Measurements from ENCODE around the gene SPRED2.

SPRED2 gene

GRCh38 chr2:65437392-65438135, 5.2 kb upstream of the SPRED2 start:
- Histone ChIP-seq H3K36me3 (ENCODE audit: control insufficient read depth, insufficient read depth, low read length) (no peaks in the 10 kb centered on the region), H3K9ac (no peak overlapping the region), H3K27ac (peak overlapping the region; percentile 93), H2AFZ (peak overlapping the region; percentile 93), H3K4me3 (ENCODE audit: low read depth, low read length) (no peak overlapping the region), H3K79me2 (peaks cover 5% of the 10 kb centered on the region), H3K27me3 (ENCODE audit: control insufficient read depth, insufficient read depth, low read length) (no peaks in the 10 kb centered on the region), H3K4me2 (ENCODE audit: low read length) (no peak overlapping the region), H3K4me1 (peaks cover 2% of the 10 kb centered on the region), H3K9me3 (ENCODE audit: control insufficient read depth, low read length) (no peaks in the 10 kb centered on the region)
- no peak for TF ChIP-seq CTCF (IDR thresholded peaks at IDR 0.05)

- peak overlapping the region; percentile 93 for H2AFZ ChIP-seq
- peaks cover 5% of the 10 kb centered on the region for H3K79me2 ChIP-seq
- H3K4me1 ChIP-seq = peaks cover 2% of the 10 kb centered on the region
- H3K9me3 ChIP-seq (ENCODE audit: control insufficient read depth, low read length) = no peaks in the 10 kb centered on the region
- no peak for TF ChIP-seq CTCF (IDR thresholded peaks at IDR 0.05)
- no peaks in the 10 kb centered on the region for H3K27me3 ChIP-seq (ENCODE audit: control insufficient read depth, insufficient read depth, low read length)
- H3K36me3 ChIP-seq (ENCODE audit: control insufficient read depth, insufficient read depth, low read length) = no peaks in the 10 kb centered on the region
- H3K4me2 ChIP-seq (ENCODE audit: low read length) = peak overlapping the region; percentile 97
- no peak overlapping the region for H3K9ac ChIP-seq
- H3K27ac ChIP-seq = peak overlapping the region; percentile 93
- peak overlapping the region; percentile 81 for H3K4me3 ChIP-seq (ENCODE audit: low read depth, low read length)
These were observed 4.4 kb upstream of the SPRED2 start for GRCh38 chr2:65436824-65437221.

- H3K79me2 ChIP-seq = peaks cover 5% of the 10 kb centered on the region
- H3K4me2 ChIP-seq (ENCODE audit: low read length) = peak overlapping the region; percentile 97
- peak overlapping the region; percentile 81 for H3K4me3 ChIP-seq (ENCODE audit: low read depth, low read length)
- peak overlapping the region; percentile 93 for H2AFZ ChIP-seq
- H3K27me3 ChIP-seq (ENCODE audit: control insufficient read depth, insufficient read depth, low read length) = no peaks in the 10 kb centered on the region
- H3K9me3 ChIP-seq (ENCODE audit: control insufficient read depth, low read length) = no peaks in the 10 kb centered on the region
- no peak for TF ChIP-seq CTCF (IDR thresholded peaks at IDR 0.05)
- H3K36me3 ChIP-seq (ENCODE audit: control insufficient read depth, insufficient read depth, low read length) = no peaks in the 10 kb centered on the region
- H3K4me1 ChIP-seq = peaks cover 2% of the 10 kb centered on the region
- H3K9ac ChIP-seq = peak overlapping the region; percentile 37
- peak overlapping the region; percentile 93 for H3K27ac ChIP-seq
These were observed 3.9 kb upstream of the SPRED2 start for GRCh38 chr2:65436169-65436823.

- H3K4me2 ChIP-seq (ENCODE audit: low read length) = peak overlapping the region; percentile 97
- no peaks in the 10 kb centered on the region for H3K9me3 ChIP-seq (ENCODE audit: control insufficient read depth, low read length)
- no peaks in the 10 kb centered on the region for H3K27me3 ChIP-seq (ENCODE audit: control insufficient read depth, insufficient read depth, low read length)
- TF ChIP-seq CTCF (IDR thresholded peaks at IDR 0.05) = peak; percentile 33
- peaks cover 5% of the 10 kb centered on the region for H3K79me2 ChIP-seq
- H3K9ac ChIP-seq = no peak overlapping the region
- H3K36me3 ChIP-seq (ENCODE audit: control insufficient read depth, insufficient read depth, low read length) = no peaks in the 10 kb centered on the region
- H2AFZ ChIP-seq = peak overlapping the region; percentile 93
- H3K27ac ChIP-seq = peak overlapping the region; percentile 93
- peaks cover 2% of the 10 kb centered on the region for H3K4me1 ChIP-seq
- H3K4me3 ChIP-seq (ENCODE audit: low read depth, low read length) = peak overlapping the region; percentile 81
These were observed 3.3 kb upstream of the SPRED2 start for GRCh38 chr2:65435625-65436168.

All from parathyroid adenoma (tissue), 2 donors.